Lower lobe of right lung (tissue), 2 donors: ENCODE measurements around the gene BRIP1. TPM values are rescaled to one million over a fixed set of nuclear protein-coding genes. Genes with fewer than 3 reads are reported as not detected.
"Not testable (repeated sequence)": the region's sequence is repeated elsewhere in the genome, so short reads cannot be mapped to it uniquely, and the experiment has no call there.

Experiments used
- ATAC-seq, 2 donors: fragments of 200-7000 bp; cut with Tn5 transposase; one replicate each; pipeline ENCODE4 v1.9.1; 2020 to 2022; ENCODE audit warnings: mild to moderate bottlenecking in 2 of 2, moderate library complexity in 2 of 2
- DNase-seq: peaks from one replicate; pipeline ENCODE4 v3.0.0-alpha.2; 2020
- H3K27ac ChIP-seq: fragments of 200-600 bp; one replicate; pipeline ENCODE4 v1.8.0; 2022
- H3K27me3 ChIP-seq: fragments of 200-600 bp; one replicate; pipeline ENCODE4 v1.8.0; 2022; ENCODE audit warnings: low read depth
- H3K36me3 ChIP-seq: fragments of 200-600 bp; one replicate; pipeline ENCODE4 v1.8.0; 2022; ENCODE audit warnings: mild to moderate bottlenecking
- H3K4me1 ChIP-seq: fragments of 200-600 bp; one replicate; pipeline ENCODE4 v1.8.0; 2022
- H3K4me3 ChIP-seq: fragments of 200-600 bp; one replicate; pipeline ENCODE4 v1.8.0; 2022; ENCODE audit warnings: mild to moderate bottlenecking
- H3K9me3 ChIP-seq: fragments of 200-600 bp; one replicate; pipeline ENCODE4 v1.8.0; 2022
- intact Hi-C: fragments of 100-400 bp; cut with DNase I; formaldehyde crosslinking; loops from one replicate; pipeline ENCODE4 v1.11.0; 2022
- total RNA-seq: library from RNA; stranded (reverse); fragmentation: NEBNext Ultra II Directional; extraction: Animal tissue kit (Norgen Biotek cat#: 25700); gene quantifications from one replicate; pipeline ENCODE4 v1.2.1, GENCODE V29; 2021
- TF ChIP-seq, protein P1 (sequence below): fragments of 200-600 bp; IDR thresholded peaks from one replicate; pipeline ENCODE4 v1.8.0; 2022; ENCODE audit warnings: antibody characterized with exemption, mild to moderate bottlenecking
- donor health status: DM: no; HTN: yes; CAD: no; lungs with severe emphysema.

The BRIP1 gene
- total RNA-seq, 1 donor from 2014 or later = 0.83 TPM

GRCh38 chr17:61897548-61898180 lies 34.3 kb upstream of the BRIP1 start:
- Histone ChIP-seq H3K27me3 (no peaks in the 10 kb centered on the region), H3K9me3 (no peaks in the 10 kb centered on the region), H3K27ac (no peak overlapping the region), H3K4me1 (no peaks in the 10 kb centered on the region), H3K4me3 (no peak overlapping the region), H3K36me3 (peaks cover 86% of the 10 kb centered on the region)
- TF ChIP-seq, protein P1, sequence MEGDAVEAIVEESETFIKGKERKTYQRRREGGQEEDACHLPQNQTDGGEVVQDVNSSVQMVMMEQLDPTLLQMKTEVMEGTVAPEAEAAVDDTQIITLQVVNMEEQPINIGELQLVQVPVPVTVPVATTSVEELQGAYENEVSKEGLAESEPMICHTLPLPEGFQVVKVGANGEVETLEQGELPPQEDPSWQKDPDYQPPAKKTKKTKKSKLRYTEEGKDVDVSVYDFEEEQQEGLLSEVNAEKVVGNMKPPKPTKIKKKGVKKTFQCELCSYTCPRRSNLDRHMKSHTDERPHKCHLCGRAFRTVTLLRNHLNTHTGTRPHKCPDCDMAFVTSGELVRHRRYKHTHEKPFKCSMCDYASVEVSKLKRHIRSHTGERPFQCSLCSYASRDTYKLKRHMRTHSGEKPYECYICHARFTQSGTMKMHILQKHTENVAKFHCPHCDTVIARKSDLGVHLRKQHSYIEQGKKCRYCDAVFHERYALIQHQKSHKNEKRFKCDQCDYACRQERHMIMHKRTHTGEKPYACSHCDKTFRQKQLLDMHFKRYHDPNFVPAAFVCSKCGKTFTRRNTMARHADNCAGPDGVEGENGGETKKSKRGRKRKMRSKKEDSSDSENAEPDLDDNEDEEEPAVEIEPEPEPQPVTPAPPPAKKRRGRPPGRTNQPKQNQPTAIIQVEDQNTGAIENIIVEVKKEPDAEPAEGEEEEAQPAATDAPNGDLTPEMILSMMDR = no peak
- no peak for DNase-seq
- intact Hi-C loops = no loop called here
- ATAC-seq = no peak

GRCh38 chr17:61895391-61895790 lies 32.1 kb upstream of the BRIP1 start:
- H3K36me3 ChIP-seq = peaks cover 80% of the 10 kb centered on the region
- DNase-seq (no peak), ATAC-seq (no peak)
- TF ChIP-seq, protein P1 = no peak
- no peak overlapping the region for H3K4me3 ChIP-seq
- H3K27ac ChIP-seq = no peak overlapping the region
- intact Hi-C loops = no loop called here
- H3K27me3 ChIP-seq = no peaks in the 10 kb centered on the region
- no peaks in the 10 kb centered on the region for H3K4me1 ChIP-seq
- H3K9me3 ChIP-seq = no peaks in the 10 kb centered on the region

- H3K27me3 ChIP-seq, intact Hi-C loops, H3K27ac ChIP-seq, H3K4me1 ChIP-seq, ATAC-seq, H3K9me3 ChIP-seq, H3K4me3 ChIP-seq, DNase-seq: not testable (repeated sequence)
- peaks cover 80% of the 10 kb centered on the region for H3K36me3 ChIP-seq
Measured at GRCh38 chr17:61894310-61894709, 31.0 kb upstream of the BRIP1 start.

DNA sequence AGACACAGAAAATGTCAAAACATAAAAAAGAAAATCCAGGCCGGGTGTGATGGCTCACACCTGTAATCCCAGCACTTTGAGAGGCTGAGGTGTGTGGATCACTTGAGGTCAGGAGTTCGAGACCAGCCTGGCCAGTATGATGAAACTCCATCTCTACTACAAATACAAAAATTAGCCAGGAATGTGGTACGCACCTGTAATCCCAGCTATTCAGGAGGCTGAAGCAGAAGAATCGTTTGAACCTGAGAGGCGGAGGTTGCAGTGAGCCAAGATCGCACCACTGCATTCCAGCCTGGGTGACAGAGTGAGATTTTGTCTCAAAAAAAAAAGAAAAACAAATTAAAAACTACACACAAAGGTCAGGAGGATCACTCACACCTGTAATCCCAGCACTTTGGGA lies 24.4 kb upstream of the BRIP1 start:
- H3K27ac ChIP-seq, H3K4me3 ChIP-seq, DNase-seq, ATAC-seq, H3K4me1 ChIP-seq, intact Hi-C loops, H3K27me3 ChIP-seq, H3K9me3 ChIP-seq: not testable (repeated sequence)
- peaks cover 77% of the 10 kb centered on the region for H3K36me3 ChIP-seq

GRCh38 chr17:61885865-61886264 lies 22.5 kb upstream of the BRIP1 start:
- ATAC-seq, H3K4me1 ChIP-seq, H3K4me3 ChIP-seq, DNase-seq, H3K27ac ChIP-seq, H3K9me3 ChIP-seq, intact Hi-C loops, H3K27me3 ChIP-seq: not testable (repeated sequence)
- peaks cover 77% of the 10 kb centered on the region for H3K36me3 ChIP-seq

- ATAC-seq (no peak), DNase-seq (no peak)
- Histone ChIP-seq H3K27me3 (no peaks in the 10 kb centered on the region), H3K36me3 (peaks cover 75% of the 10 kb centered on the region), H3K9me3 (no peaks in the 10 kb centered on the region), H3K27ac (no peak overlapping the region), H3K4me3 (no peak overlapping the region), H3K4me1 (no peaks in the 10 kb centered on the region)
- TF ChIP-seq, protein P1 = no peak
- intact Hi-C loops = no loop called here
Measured at GRCh38 chr17:61884864-61885263, 21.5 kb upstream of the BRIP1 start.

DNA sequence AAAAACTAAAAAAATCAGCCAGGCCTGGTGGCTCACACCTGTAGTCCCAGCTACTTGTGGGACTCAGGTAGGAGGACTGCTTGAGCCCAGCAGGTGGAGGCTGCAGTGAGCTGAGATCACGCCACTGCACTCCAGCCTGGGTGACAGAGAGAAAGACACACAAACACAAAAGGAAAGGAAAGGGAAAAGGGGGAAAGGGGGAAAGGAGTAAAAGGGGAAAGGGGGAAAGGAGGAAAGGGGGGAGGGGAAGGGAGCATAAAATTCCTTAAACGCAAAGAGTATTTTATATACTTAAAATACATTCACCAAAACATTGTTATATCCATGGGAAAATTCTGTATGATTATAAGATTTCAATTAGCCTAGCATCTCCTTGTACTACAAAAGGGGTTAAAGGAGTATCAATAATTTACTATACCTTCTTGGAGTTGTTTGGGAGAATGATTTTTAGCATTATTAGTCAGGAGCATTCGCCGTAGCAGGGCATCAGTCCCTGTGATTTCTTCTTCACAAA lies 17.3 kb upstream of the BRIP1 start:
- Histone ChIP-seq H3K27me3 (no peaks in the 10 kb centered on the region), H3K4me1 (no peaks in the 10 kb centered on the region), H3K9me3 (no peaks in the 10 kb centered on the region), H3K4me3 (no peak overlapping the region), H3K36me3 (peaks cover 79% of the 10 kb centered on the region), H3K27ac (no peak overlapping the region)
- TF ChIP-seq, protein P1 = no peak
- intact Hi-C loops = no loop called here
- ATAC-seq (no peak), DNase-seq (no peak)
